Fibroblast of the aortic adventitia (primary cell): ENCODE results near the gene IP6K2. TPM values are rescaled to one million over a fixed set of nuclear protein-coding genes. Genes with fewer than 3 reads are reported as not detected.

Source experiments
- DNase-seq: peaks from one replicate; pipeline ENCODE4 v3.0.0-alpha.2; 2010; ENCODE audit warnings: low read depth
- H3K4me3 ChIP-seq: 2 replicates; pipeline ENCODE4 v1.5.1; 2011; ENCODE audit warnings: low read depth, mild to moderate bottlenecking, control low read depth, low read length, moderate library complexity
- CTCF ChIP-seq: IDR thresholded peaks from 2 replicates; pipeline ENCODE4 v1.5.1; 2011; ENCODE audit warnings: mild to moderate bottlenecking, low read length, control low read depth, inconsistent platforms; ENCODE audit not compliant: insufficient read depth
- total RNA-seq: library from RNA; depleted of rRNA; stranded (reverse); fragments of >200 nt; gene quantifications from 2 replicates; pipeline ENCODE4 v1.2.3, GENCODE V29; 2012; ENCODE audit warnings: low replicate concordance

The IP6K2 gene
- total RNA-seq, 1 donor = 35.7 TPM

DNA sequence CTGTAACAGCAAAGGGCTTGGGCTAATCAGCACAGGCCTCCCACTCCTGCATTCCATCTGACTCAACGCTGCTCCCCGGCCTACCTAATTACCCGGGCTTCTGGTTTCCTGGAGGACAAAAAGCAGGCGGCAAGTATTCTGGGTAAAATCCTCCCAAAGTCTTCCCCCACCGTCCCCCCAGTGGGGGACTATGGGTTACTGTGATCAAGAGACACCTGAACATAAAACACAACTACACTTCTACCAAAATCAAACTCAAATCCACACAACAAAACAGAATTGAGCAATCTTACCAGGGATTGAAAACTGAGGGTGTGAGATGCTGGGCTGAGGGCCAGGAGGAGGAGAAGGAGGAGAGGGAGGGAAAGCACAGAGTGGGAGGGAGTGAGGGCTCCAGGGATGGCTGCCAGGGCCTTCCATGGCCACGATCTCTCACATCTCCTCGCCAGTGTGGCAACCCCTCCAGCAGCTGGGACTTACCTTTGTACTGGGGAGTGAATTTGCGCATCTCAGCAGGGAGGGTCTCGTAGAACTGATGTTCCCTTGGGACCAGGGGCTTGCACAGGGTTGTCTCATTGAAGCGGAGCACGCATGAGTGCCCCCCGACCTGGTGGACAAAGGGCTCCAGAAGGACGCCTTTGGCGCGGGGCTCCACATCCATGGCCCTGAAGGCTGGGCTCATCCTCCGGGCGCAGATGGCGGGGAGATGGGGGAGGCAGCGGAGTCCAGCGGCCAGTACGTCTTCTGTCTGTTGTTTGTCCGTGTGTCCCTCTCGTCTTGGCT is 22.2 kb downstream of the IP6K2 start:
- TF ChIP-seq CTCF = no peak
- peak overlapping the region; percentile 59 for H3K4me3 ChIP-seq
- DNase-seq = peak; percentile 91

DNA sequence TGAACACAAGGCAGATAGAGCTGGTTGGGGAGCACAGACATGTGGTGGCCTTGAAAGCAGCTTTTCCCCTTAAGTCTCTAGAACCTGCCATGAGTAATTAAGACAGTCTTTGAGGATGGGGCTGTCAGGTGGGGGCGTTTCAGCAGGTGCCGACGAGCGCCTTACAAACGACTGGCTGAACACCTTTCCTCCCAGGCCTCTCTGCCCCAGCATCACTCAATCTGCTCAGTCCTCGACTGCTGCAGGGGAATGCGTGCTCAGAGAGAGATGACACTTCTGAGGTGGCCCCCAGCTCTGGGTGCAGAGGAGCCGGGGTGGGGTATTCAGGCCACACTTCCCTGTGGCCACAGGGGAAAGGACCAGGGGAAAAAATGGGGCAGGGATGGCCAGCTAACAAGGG is 23.2 kb downstream of the IP6K2 start:
- no peak for TF ChIP-seq CTCF
- DNase-seq = no peak
- H3K4me3 ChIP-seq = peak overlapping the region; percentile 44

DNA sequence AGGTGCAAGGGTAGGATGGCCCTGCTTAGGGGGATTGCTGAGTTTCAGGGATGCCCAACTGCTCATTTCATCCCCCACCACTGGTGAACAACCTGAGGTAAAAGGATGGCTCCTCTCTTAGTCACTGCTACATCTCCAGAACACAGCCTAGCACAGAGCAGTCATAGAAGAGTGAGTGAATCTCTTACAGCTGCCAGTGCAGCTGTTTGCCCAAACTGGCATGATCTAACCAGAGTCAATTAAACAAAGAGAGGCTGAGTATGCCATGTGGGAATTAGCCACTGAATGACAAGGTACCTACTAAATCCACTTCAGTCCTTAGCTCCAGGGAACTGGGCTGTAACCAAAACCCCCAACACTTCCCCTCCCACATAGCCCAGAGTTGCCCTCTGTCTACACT is 24.5 kb downstream of the IP6K2 start:
- H3K4me3 ChIP-seq = no peak overlapping the region
- no peak for DNase-seq
- TF ChIP-seq CTCF = no peak

- H3K4me3 ChIP-seq = no peak overlapping the region
- TF ChIP-seq CTCF = no peak
- no peak for DNase-seq
These were observed 26.1 kb downstream of the IP6K2 start for GRCh38 chr3:48690846-48691458.

DNA sequence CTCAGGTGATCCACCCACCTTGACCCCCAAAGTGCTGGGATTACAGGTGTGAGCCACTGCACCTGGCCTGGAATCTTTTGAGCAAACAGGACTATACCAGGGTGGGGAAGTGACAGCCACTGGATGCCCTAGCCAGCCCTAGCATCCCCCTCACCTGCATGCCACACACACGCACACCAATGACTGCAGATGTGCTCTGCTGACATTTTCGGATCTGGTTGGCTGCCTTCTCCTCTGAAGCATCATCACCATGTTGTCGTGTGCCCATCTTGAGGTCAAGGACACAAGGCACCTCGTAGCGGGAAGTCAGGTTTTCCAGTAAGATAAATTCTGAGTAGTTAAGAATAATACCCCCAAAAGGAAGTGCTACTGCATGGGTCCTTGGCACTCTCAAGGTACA is 27.6 kb downstream of the IP6K2 start:
- no peak overlapping the region for H3K4me3 ChIP-seq
- DNase-seq = no peak
- TF ChIP-seq CTCF = no peak

- no peak for TF ChIP-seq CTCF
- H3K4me3 ChIP-seq = no peak overlapping the region
- no peak for DNase-seq
These were observed 28.3 kb downstream of the IP6K2 start for GRCh38 chr3:48688737-48689075.
